GM12878 (cell line): Measurements from ENCODE around the gene VN1R5. TPM values are rescaled to one million over a fixed set of nuclear protein-coding genes. Genes with fewer than 3 reads are reported as not detected.

Experiments
- ASH2L ChIP-seq: fragments of 300-600, 200-600 bp; sonication (generic); IDR thresholded peaks from 2 replicates; pipeline ENCODE4 v1.6.1; 2017; ENCODE audit warnings: low read depth, mild to moderate bottlenecking, borderline replicate concordance
- BACH1 ChIP-seq: fragments of 450-650 bp; IDR thresholded peaks from 2 replicates; pipeline ENCODE4 v1.6.1; 2017; ENCODE audit warnings: mild to moderate bottlenecking, borderline replicate concordance
- CEBPZ ChIP-seq: fragments of 150-350 bp; IDR thresholded peaks from 2 replicates; pipeline ENCODE4 v1.6.1; 2016; ENCODE audit warnings: low read depth, low read length
- CHD4 ChIP-seq: fragments of 200-600 bp; sonication (generic); IDR thresholded peaks from 2 replicates; pipeline ENCODE4 v1.6.1; 2016; ENCODE audit warnings: mild to moderate bottlenecking
- EP300 ChIP-seq, 2 experiments: fragments of 150-350 bp in 1 of 2; IDR thresholded peaks; 2 replicates each; pipeline ENCODE4 v1.6.1; 2011 to 2012; ENCODE audit warnings: low read depth in 2 of 2, low read length in 2 of 2, borderline replicate concordance in 1 of 2, improper control_type of control experiment in 1 of 2, inconsistent platforms in 1 of 2; ENCODE audit not compliant: control insufficient read depth in 1 of 2
- FOS ChIP-seq: IDR thresholded peaks from 3 replicates; pipeline ENCODE4 v1.6.1; 2011; ENCODE audit warnings: borderline replicate concordance; ENCODE audit not compliant: insufficient read length; ENCODE audit errors: extremely low read depth
- NBN ChIP-seq: fragments of 450-650 bp; IDR thresholded peaks from 2 replicates; pipeline ENCODE4 v1.6.1; 2016
- SKIL ChIP-seq: fragments of 450-650 bp; IDR thresholded peaks from 2 replicates; pipeline ENCODE4 v1.6.1; 2017; ENCODE audit warnings: mild to moderate bottlenecking, low read depth, inconsistent platforms; ENCODE audit not compliant: poor library complexity, severe bottlenecking
- SMAD5 ChIP-seq: IDR thresholded peaks from 2 replicates; pipeline ENCODE4 v1.6.1; 2016; ENCODE audit warnings: antibody characterized with exemption, low read depth
- TBL1XR1 ChIP-seq: IDR thresholded peaks from 2 replicates; pipeline ENCODE4 v1.6.1; 2012; ENCODE audit warnings: low read depth, low read length, improper control_type of control experiment
- YBX1 ChIP-seq: fragments of 450-650 bp; IDR thresholded peaks from 2 replicates; pipeline ENCODE4 v1.6.1; 2016; ENCODE audit warnings: antibody characterized with exemption
- ZBTB11 ChIP-seq: fragments of 450-650 bp; formaldehyde crosslinking; IDR thresholded peaks from 2 replicates; pipeline ENCODE4 v1.5.0; 2022; ENCODE audit warnings: mild to moderate bottlenecking, missing genetic modification characterization
- ZBTB40 ChIP-seq: fragments of 450-650 bp; IDR thresholded peaks from 2 replicates; pipeline ENCODE4 v1.6.1; 2016; ENCODE audit warnings: mild to moderate bottlenecking, moderate library complexity, borderline replicate concordance
- polyA plus RNA-seq, 11 experiments: library from polyadenylated mRNA; depleted of rRNA in 4 of 11; unstranded in 6 of 11; stranded (reverse) in 5 of 11; fragments of >200 nt; fragmentation: Nextera tagmentation in 4 of 11; fragmentation: Illumina TruSeq in 1 of 11; extraction: Ambion mirVana in 4 of 11; extraction: Trizol in 1 of 11; gene quantifications; 1 replicate in 1 of 11; 2 replicates in 10 of 11; pipeline versions ENCODE4 v1.2.1 to v1.2.3, GENCODE V29; 2011 to 2016; ENCODE audit warnings: inconsistent platforms in 2 of 11, missing spikeins in 2 of 11, low read depth in 1 of 11
- total RNA-seq, 4 experiments: library from RNA; depleted of rRNA in 3 of 4; stranded (reverse); fragments of >200 nt in 3 of 4; fragmentation: Illumina TruSeq in 1 of 4; extraction: Trizol in 1 of 4; gene quantifications; 2 replicates each; pipeline versions ENCODE4 v1.2.1 to v1.2.3, GENCODE V29; 2013 to 2021

Gene VN1R5
- total and polyA plus RNA-seq, 10 of the 15 experiments (the other 5 are each of a cell fraction or from before 2014, with no cell fraction given), result not detected

GRCh38 chr1:247212012-247212411 lies 43.9 kb upstream of the VN1R5 start (continued):
- TF ChIP-seq ZBTB40 (no peak), CHD4 (no peak), ASH2L (no peak), EP300 (IDR thresholded peaks at IDR 0.05; ENCODE audit: borderline replicate concordance in 1 of 2, control insufficient read depth in 1 of 2, low read depth in 2 of 2, low read length in 2 of 2) (peak; percentile 52 to 81; a peak in 1 of 4 replicates), YBX1 (no peak), NBN (peak; percentile 87), BACH1 (peak; percentile 91; the same call in 1 of the 2 replicates), TBL1XR1 (0 out of 2 replicates have a peak, but pooled peaks have one; percentile 70), SKIL (peak; percentile 96), SMAD5 (no peak), FOS (no peak), CEBPZ (no peak), ZBTB11 (CRISPR knock-in tag) (no peak)
